Omental fat pad (tissue), 4 donors: ENCODE measurements around the gene DNAJC6. TPM values are rescaled to one million over a fixed set of nuclear protein-coding genes. Genes with fewer than 3 reads are reported as not detected.

ENCODE experiments used
- ATAC-seq: fragments of 150-250 bp; one replicate; pipeline ENCODE4 v1.9.1; 2016; ENCODE audit warnings: mild to moderate bottlenecking, moderate library complexity; ENCODE audit not compliant: low FRiP score
- DNase-seq: peaks from one replicate; pipeline ENCODE4 v3.0.0-alpha.2; 2019; ENCODE audit warnings: low spot score
- CTCF ChIP-seq, 3 donors: fragments of 450-650 bp; IDR thresholded peaks; one replicate each; pipeline ENCODE4 v1.5.1; 2016 to 2017; ENCODE audit warnings: antibody characterized with exemption in 3 of 3, mild to moderate bottlenecking in 3 of 3, moderate library complexity in 2 of 3
- small RNA-seq: library from RNA; depleted of rRNA; stranded (forward); fragments of <200 nt; gene quantifications from one replicate; pipeline ENCODE3, GENCODE V24; 2016
- total RNA-seq, 4 donors: library from RNA; depleted of rRNA; stranded (reverse); fragments of >200 nt; gene quantifications; one replicate each; pipeline ENCODE4 v1.1.0, GENCODE V29; 2016

DNAJC6 gene
- total RNA-seq, 4 donors from 2014 or later, result 1.9 to 5.1 (median 3.6) TPM

- ATAC-seq (no peak), DNase-seq (no peak)
- TF ChIP-seq CTCF (IDR thresholded peaks at IDR 0.05), result no peak
Measured at GRCh38 chr1:65457868-65458267, 148.5 kb downstream of the DNAJC6 start.

- no peak for DNase-seq
- ATAC-seq, result no peak
- no peak for TF ChIP-seq CTCF (IDR thresholded peaks at IDR 0.05)
Measured at GRCh38 chr1:65458730-65459396, 149.5 kb downstream of the DNAJC6 start.

GRCh38 chr1:65459397-65459768 lies 150.0 kb downstream of the DNAJC6 start:
- no peak for DNase-seq
- TF ChIP-seq CTCF (IDR thresholded peaks at IDR 0.05), result no peak
- no peak for ATAC-seq

Small RNA genes within 50 kb of the gene (small RNA-seq; reads per million reads assigned to genes)
- gene COX6CP13 (not detected), gene RNU2-15P (not detected)

Other genes starting within 250 kb of the DNAJC6 start
- 100 to 1,000 TPM in 1 of 4 donors, 10 to 100 TPM in 3; 20.5 to 108 (median 61.8) TPM for gene AK4, start 161.3 kb upstream of the DNAJC6 start, total RNA-seq
- gene LEPR, start 111.1 kb downstream of the DNAJC6 start, total RNA-seq, result 10 to 100 TPM; 10.3 to 43.3 (median 21.5) TPM
- gene LEPROT, start 111.1 kb downstream of the DNAJC6 start, total RNA-seq, result 100 to 1,000 TPM in 1 of 4 donors, 10 to 100 TPM in 3; 61.1 to 123 (median 75.1) TPM